ENCODE measurements around the gene ILK. TPM values are rescaled to one million over a fixed set of nuclear protein-coding genes. Genes with fewer than 3 reads are reported as not detected.

The ILK gene
- total and polyA plus RNA-seq, 2 donors (not counting 3 experiments of a cell fraction or from before 2014, with no cell fraction given): 221 to 296 TPM

- H3K4me3 ChIP-seq (replicated peaks in 1 of 3; ENCODE audit: insufficient read depth in 1 of 3, low read depth in 1 of 3, low read length in 3 of 3): no peak overlapping the region
- ChIA-PET POLR2A (interaction anchor here (1.2 to 1.9 kb wide), 4 partner anchors 10 to 47 kb away, joined by 3 to 11 read pairs (median 4); partner anchors contain the start of genes MRPL17 and TPP1), CTCF (interaction anchor here (1.0 to 2.1 kb wide), 5 partner anchors 10 to 59 kb away, joined by 3 to 19 read pairs (median 5); partner anchors contain the start of gene MRPL17)
- intact Hi-C loops (cut with micrococcal nuclease): no loop called here
- H2AFZ ChIP-seq (ENCODE audit: low read depth, low read length): no peak overlapping the region
- H4K20me1 ChIP-seq (replicated peaks; ENCODE audit: control insufficient read depth, extremely low read depth, insufficient read depth, low read length): no peaks in the 10 kb centered on the region
- H3K79me2 ChIP-seq (ENCODE audit: control insufficient read depth, insufficient read depth, low read length): peaks cover 2% of the 10 kb centered on the region
- H3K9ac ChIP-seq (replicated peaks; ENCODE audit: extremely low read depth, insufficient read depth, low read length): no peak overlapping the region
- no peaks in the 10 kb centered on the region for H3K27me3 ChIP-seq (ENCODE audit: control insufficient read depth in 2 of 2, insufficient read depth in 2 of 2, low read length in 2 of 2)
- DNase-seq (ENCODE audit: low read depth, low spot score) (no peak), FAIRE-seq (peak; percentile 55)
- H3K9me3 ChIP-seq (replicated peaks; ENCODE audit: control insufficient read depth, insufficient read depth, low read length): no peaks in the 10 kb centered on the region
- TF ChIP-seq FOS (IDR thresholded peaks at IDR 0.05; ENCODE audit: borderline replicate concordance, insufficient read depth, low read length): no peak
- no peak for TF ChIP-seq POLR2AphosphoS5 (IDR thresholded peaks at IDR 0.05; ENCODE audit: insufficient read depth, low read depth, low read length)
- no peak for TF ChIP-seq EZH2 (IDR thresholded peaks at IDR 0.05; ENCODE audit: borderline replicate concordance, low read depth, low read length, severe bottlenecking)
- TF ChIP-seq, protein P1, sequence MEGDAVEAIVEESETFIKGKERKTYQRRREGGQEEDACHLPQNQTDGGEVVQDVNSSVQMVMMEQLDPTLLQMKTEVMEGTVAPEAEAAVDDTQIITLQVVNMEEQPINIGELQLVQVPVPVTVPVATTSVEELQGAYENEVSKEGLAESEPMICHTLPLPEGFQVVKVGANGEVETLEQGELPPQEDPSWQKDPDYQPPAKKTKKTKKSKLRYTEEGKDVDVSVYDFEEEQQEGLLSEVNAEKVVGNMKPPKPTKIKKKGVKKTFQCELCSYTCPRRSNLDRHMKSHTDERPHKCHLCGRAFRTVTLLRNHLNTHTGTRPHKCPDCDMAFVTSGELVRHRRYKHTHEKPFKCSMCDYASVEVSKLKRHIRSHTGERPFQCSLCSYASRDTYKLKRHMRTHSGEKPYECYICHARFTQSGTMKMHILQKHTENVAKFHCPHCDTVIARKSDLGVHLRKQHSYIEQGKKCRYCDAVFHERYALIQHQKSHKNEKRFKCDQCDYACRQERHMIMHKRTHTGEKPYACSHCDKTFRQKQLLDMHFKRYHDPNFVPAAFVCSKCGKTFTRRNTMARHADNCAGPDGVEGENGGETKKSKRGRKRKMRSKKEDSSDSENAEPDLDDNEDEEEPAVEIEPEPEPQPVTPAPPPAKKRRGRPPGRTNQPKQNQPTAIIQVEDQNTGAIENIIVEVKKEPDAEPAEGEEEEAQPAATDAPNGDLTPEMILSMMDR (IDR thresholded peaks at IDR 0.05; ENCODE audit: extremely low read depth in 1 of 2, insufficient read depth in 1 of 2, low read depth in 1 of 2, low read length in 2 of 2): no peak
- TF ChIP-seq MYC (IDR thresholded peaks at IDR 0.05; ENCODE audit: low read depth, low read length): no peak
- TF ChIP-seq GATA2 (IDR thresholded peaks at IDR 0.05; ENCODE audit: insufficient read depth, insufficient read length, low read depth, low read length): no peak
- no peak for TF ChIP-seq JUN (IDR thresholded peaks at IDR 0.05; ENCODE audit: borderline replicate concordance, insufficient read depth, insufficient read length, low read depth)
- no peak for TF ChIP-seq POLR2A (IDR thresholded peaks at IDR 0.05; ENCODE audit: low read depth, low read length)
- H3K4me2 ChIP-seq (ENCODE audit: insufficient read depth, low read length): no peak overlapping the region
- dilution Hi-C loops (cut with MboI; ENCODE audit: extremely low pct_ligation_motif_present, low sequenced_read_pairs): no loop called here
- H3K9me1 ChIP-seq (replicated peaks; ENCODE audit: control insufficient read depth, extremely low read depth, insufficient read depth, low read length): no peaks in the 10 kb centered on the region
- no TSS peak for BruUV-seq (replicated peaks)
- peaks cover 47% of the 10 kb centered on the region for H3K4me1 ChIP-seq (ENCODE audit: control insufficient read depth, extremely low read depth, insufficient read depth, low read length)
- peak overlapping the region; percentile 91 for H3K27ac ChIP-seq (ENCODE audit: insufficient read depth, low read depth, low read length)
- H3K36me3 ChIP-seq (ENCODE audit: control insufficient read depth in 2 of 2, extremely low read depth in 1 of 2, insufficient read depth in 2 of 2, low read length in 2 of 2): peaks cover 0 to 41% of the 10 kb centered on the region in 2 experiments
Observed at GRCh38 chr11:6636480-6636879, 32.9 kb downstream of the ILK start.

All from endothelial cell of umbilical vein (primary cell).